GM15510 (cell line): ENCODE data around the gene ANO2.

Experiments
- POLR2A ChIP-seq: IDR thresholded peaks from 3 replicates; pipeline ENCODE4 v1.6.1; 2011; ENCODE audit warnings: borderline replicate concordance; ENCODE audit not compliant: insufficient read length; ENCODE audit errors: extremely low read depth

Gene ANO2

DNA sequence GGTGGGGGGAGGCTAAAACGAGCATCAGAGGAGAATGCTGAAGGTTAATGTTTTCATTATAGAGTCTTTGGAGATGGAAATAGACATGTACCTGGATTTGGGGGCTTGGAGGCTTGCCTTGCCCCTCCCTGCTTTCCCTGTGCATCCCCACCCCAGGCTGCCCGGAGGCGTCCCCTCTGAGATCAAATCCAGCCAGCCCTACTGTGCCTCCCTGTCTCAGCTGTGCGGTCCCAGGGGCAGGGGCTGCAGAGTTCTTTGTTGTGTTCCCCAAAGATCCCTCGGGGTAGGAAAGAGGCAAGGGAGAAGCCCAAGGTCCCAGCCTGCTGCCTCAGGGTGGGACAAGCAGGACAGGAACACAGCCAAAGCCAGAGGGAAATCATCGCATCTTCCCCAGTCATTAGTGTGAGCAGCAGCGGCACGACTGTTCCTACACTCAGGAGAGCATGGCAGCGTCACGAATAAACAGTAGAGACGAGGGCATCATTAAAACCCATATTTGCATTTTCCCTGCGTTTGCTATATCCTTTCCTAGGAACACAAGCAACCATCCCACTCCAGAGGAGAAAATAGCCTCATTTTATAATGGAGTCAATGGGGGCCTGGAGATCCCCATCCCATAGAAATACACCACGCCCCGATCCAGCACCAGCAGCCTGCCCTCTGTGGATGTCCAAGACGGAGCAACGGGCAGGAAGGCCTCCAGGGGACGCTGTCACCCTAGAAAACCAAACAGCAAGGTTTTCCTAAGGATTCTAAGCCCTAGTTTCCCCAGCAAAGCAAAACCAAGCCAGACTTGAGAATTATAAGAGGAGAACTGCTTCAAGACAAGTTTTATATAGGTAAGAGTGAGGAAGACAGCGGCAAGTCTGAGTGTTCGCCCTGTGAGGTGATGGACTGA, 32.4 kb downstream of the ANO2 start:
- no peak for TF ChIP-seq POLR2A

- no peak for TF ChIP-seq POLR2A
Measured at GRCh38 chr12:5912011-5912410, 33.0 kb downstream of the ANO2 start.

DNA sequence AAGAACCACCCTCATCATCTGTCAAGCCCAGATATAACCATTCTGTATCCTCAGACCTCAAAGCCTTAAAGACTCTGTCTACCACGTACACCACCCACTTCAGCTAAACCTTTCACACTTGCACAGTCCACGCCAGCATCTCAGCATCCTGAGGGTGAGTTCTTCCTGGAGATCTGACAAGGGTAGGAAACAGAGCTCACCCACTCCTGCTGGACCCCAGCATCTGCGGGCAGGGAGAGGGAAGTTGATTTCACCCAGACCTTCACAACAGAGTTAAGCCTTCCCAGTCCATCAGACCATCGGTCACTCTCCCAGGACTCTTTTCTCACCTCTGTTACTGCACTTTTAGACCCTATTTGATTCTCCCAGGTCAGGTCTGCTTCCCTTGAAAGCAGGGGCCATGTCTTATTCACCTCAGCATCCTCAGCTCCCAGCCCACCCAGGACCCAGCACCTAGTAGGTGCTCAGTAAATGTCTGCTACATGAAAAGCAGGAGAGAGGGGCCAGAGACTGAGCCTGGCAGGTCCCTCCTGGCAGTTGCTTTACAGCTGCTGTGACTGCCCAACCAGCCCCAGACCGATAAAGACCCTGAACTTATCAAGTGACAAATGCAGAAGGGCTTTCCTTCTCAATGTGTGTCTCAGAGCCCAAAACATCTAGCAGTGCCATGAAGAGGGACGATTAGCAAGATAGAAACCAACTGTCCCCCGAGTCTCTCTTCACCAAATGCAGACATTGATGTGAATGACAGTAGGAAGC, 34.1 kb downstream of the ANO2 start:
- TF ChIP-seq POLR2A = no peak

- TF ChIP-seq POLR2A = no peak
Measured at GRCh38 chr12:5909560-5909959, 35.5 kb downstream of the ANO2 start.

DNA sequence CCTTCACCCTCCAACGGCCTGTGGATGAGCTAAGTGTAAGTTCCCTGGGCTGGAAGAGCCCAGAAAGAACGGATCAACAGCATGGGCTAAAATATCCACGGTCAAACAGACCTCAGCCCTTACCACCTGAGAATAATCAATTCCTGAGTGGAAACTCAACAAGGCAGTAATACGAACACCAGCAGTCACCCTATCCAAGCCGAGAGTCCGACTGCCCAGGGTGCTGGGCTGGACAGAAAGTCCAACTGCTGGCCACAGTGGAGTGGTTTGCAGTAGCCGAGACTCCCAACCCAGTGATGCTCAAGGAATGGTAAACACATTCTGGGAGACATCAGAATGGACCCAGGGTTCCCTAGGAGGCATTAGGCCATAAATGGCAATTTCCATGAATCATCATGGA, 36.8 kb downstream of the ANO2 start:
- TF ChIP-seq POLR2A = no peak

GRCh38 chr12:5907807-5908206, 37.3 kb downstream of the ANO2 start:
- no peak for TF ChIP-seq POLR2A

GRCh38 chr12:5905757-5906156, 39.3 kb downstream of the ANO2 start:
- TF ChIP-seq POLR2A = no peak

- TF ChIP-seq POLR2A = no peak
Measured at GRCh38 chr12:5904969-5905368, 40.1 kb downstream of the ANO2 start.

DNA sequence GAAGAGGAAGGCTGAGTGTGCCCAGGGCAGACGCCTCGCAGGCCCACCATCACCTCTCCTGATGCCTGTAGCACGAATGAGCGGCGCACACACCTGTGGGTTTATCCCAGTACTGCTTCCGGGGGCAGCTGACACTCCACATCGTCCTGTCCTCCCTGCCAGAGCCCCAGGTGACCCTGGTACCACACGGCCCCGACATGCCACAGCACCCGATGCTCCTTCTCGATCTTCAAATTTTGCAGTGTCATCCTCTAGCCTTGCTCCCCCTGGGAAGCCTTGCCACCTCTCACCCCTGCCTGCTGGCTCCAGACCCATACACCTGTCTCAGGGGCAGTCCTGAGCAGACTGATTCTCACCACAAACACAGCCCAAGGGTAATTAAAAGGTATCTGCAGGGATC, 40.6 kb downstream of the ANO2 start:
- no peak for TF ChIP-seq POLR2A

- TF ChIP-seq POLR2A = no peak
Measured at GRCh38 chr12:5902736-5903135, 42.3 kb downstream of the ANO2 start.

DNA sequence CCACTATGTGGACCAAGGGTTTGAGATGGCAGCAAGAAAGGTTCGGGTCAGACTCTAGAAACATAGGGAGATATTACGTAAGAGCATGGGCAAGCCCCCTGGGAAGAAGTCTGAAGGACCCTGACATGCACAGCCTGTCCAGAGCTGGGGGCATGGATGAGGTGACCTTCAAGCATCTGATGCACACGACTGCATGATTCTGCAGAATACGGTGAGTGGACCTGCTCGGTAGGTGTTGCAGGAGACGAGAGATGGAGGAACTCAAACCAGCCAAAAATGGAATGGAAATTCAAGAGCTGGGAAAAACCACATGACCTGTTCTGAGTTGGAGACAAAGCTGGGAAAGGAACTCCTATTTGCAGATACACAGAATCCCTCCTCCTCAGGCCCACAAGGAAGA, 43.6 kb downstream of the ANO2 start:
- no peak for TF ChIP-seq POLR2A

DNA sequence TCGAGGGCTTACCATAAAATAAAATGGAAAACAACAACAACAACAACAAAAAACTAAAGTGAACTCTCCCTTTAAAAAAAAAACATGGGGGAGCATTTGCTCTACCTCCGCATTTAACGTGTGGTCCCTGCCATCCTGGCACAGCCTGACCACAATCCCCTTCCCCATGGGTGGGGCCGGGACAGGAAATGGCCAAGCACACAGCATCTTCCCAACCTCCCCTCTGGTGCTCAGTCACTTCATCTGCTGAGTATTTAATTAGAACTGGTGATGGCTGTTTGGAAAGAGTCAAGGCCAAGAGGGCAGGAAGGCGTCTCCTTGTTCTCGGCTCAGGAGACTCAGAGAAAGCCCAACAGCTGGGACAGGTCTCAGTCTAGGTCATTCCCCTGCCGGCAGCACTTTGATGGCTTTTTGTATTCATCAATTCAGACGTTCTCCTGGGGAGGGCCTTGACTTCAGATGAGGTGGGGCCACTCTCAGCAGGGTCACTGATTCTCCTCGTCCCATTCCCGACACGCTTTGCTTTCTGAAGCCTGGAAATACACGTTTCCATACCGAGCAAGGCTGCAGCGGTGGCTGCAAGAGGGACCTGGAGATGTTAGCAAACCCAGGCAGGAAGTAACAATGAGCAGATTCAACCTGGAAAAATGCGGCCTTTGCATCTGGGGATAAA, 44.4 kb downstream of the ANO2 start:
- TF ChIP-seq POLR2A = no peak

DNA sequence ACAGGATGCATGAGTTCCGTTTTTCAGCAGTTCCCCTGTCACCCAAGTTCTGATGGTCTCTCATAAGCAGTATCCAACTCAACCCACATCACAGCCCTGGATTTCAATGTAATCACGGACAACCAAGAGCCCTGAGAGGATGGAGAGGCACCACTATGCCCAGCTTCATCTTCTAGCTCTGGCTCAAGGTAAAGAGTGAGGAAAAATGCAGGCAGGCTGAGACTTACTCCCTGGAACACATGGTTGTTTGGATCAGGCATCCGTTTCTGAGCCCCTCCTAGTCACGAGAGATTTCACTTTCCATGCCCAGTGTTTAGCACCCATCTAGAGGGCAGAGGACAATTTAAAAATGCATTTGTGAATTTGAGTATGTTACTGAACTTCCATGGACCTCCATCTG, 45.0 kb downstream of the ANO2 start:
- TF ChIP-seq POLR2A = no peak

- no peak for TF ChIP-seq POLR2A
Measured at GRCh38 chr12:5899675-5900074, 45.4 kb downstream of the ANO2 start.

DNA sequence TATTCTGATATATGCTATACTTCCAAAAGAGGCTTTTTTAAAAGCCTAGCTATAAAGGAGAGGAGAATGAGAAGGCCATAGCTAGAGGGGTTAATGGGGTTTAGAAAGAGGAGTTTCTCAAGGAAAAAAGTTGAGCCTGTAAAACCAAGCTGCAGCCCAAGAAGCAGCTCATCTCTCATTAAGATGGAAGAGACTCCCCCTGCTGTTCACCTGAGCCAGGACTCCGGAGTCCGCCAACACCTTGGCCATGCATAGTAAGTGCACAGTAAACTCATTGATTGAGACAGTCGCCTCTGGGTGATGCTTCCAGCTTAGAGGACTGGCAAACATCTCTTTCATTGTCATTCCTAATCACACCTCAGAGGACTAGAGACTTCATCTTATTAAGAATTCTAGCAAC, 46.2 kb downstream of the ANO2 start:
- no peak for TF ChIP-seq POLR2A
